GM12878 (cell line): ENCODE measurements around the gene KLHL35. TPM values are rescaled to one million over a fixed set of nuclear protein-coding genes. Genes with fewer than 3 reads are reported as not detected.

Source experiments
- ATAC-seq: fragments of 200-7000 bp; cut with Tn5 transposase; 3 replicates; pipeline ENCODE4 v1.9.1; 2020; ENCODE audit warnings: mild to moderate bottlenecking, moderate library complexity
- BruUV-seq: library from RNA; stranded (reverse); fragments of 400-500 nt; replicated peaks from 2 replicates; lab custom pipeline; 2021; lab: Mats Ljungman, UMichigan
- CTCF ChIA-PET: fragments of 300-600 bp; sonication (Branson Sonifier 250); formaldehyde crosslinking; extraction: SDS; loops from one replicate; lab custom pipeline; 2021; ENCODE audit warnings: inconsistent platforms; lab: Yijun Ruan, JAX
- POLR2A ChIA-PET: fragments of 350-600 bp; formaldehyde crosslinking; extraction: SDS; loops from one replicate; lab custom pipeline; 2021; ENCODE audit warnings: inconsistent platforms; lab: Charles Lee
- RAD21 ChIA-PET: fragments of 300-600 bp; sonication (Branson Sonifier 250); formaldehyde crosslinking; loops from one replicate; lab custom pipeline; 2023; ENCODE audit warnings: antibody characterized with exemption; ENCODE audit not compliant: unreplicated experiment; lab: Charles Lee
- SMC1A ChIA-PET: fragments of 300-600 bp; sonication (Branson Sonifier 250); formaldehyde crosslinking; loops from one replicate; lab custom pipeline; 2023; ENCODE audit not compliant: unreplicated experiment, uncharacterized antibody; lab: Charles Lee
- DNase-seq: peaks from one replicate; pipeline ENCODE4 v3.0.0-alpha.2; 2011; ENCODE audit warnings: low read depth, low spot score
- FAIRE-seq: peaks from 3 replicates; lab custom pipeline; 2011; peaks lifted over from hg19 to GRCh38; lab: Jason Lieb, UNC
- H2AFZ ChIP-seq: 2 replicates; pipeline ENCODE4 v1.6.0; 2011; ENCODE audit warnings: low read depth, low read length, control low read depth; ENCODE audit not compliant: control insufficient read depth
- H3K27ac ChIP-seq: 2 replicates; pipeline ENCODE4 v1.5.1; 2011; ENCODE audit warnings: control low read depth; ENCODE audit not compliant: control insufficient read depth, insufficient read depth
- H3K27me3 ChIP-seq, 2 experiments: replicated peaks in 1 of 2; 2 replicates each; pipeline versions ENCODE4 v1.6.0 to v1.6.1; 2011; ENCODE audit warnings: low read length in 1 of 2; ENCODE audit not compliant: control insufficient read depth in 2 of 2, insufficient read depth in 2 of 2
- H3K36me3 ChIP-seq, 2 experiments: 2 replicates each; pipeline ENCODE4 v1.5.1; 2011; ENCODE audit warnings: low read length in 1 of 2; ENCODE audit not compliant: control insufficient read depth in 2 of 2, insufficient read depth in 2 of 2
- H3K4me1 ChIP-seq: 2 replicates; pipeline ENCODE4 v1.6.1; 2011; ENCODE audit warnings: mild to moderate bottlenecking, low read length, moderate library complexity, mixed read lengths; ENCODE audit not compliant: control insufficient read depth, insufficient read depth
- H3K4me2 ChIP-seq: 2 replicates; pipeline ENCODE4 v1.6.0; 2011; ENCODE audit warnings: control low read depth; ENCODE audit not compliant: control insufficient read depth, insufficient read depth
- H3K4me3 ChIP-seq: fragments of 200-600 bp; sonication (generic); 2 replicates; pipeline ENCODE4 v1.5.1; 2016
- H3K79me2 ChIP-seq: 2 replicates; pipeline ENCODE4 v1.6.0; 2011; ENCODE audit warnings: low read length; ENCODE audit not compliant: control insufficient read depth, insufficient read depth
- H3K9ac ChIP-seq: 2 replicates; pipeline ENCODE4 v1.8.0; 2011; ENCODE audit warnings: low read length, control low read depth, mixed read lengths; ENCODE audit not compliant: control insufficient read depth, insufficient read depth
- H3K9me3 ChIP-seq: replicated peaks from 3 replicates; pipeline ENCODE4 v1.5.1; 2011; ENCODE audit warnings: mild to moderate bottlenecking, low read length; ENCODE audit not compliant: control insufficient read depth, insufficient read depth
- H4K20me1 ChIP-seq: 2 replicates; pipeline ENCODE4 v1.6.0; 2011; ENCODE audit not compliant: control insufficient read depth, insufficient read depth
- BCL11A ChIP-seq: IDR thresholded peaks from 2 replicates; pipeline ENCODE4 v1.6.1; 2011; ENCODE audit warnings: low read depth, low read length
- BHLHE40 ChIP-seq, 2 experiments: fragments of 450-650 bp in 1 of 2; IDR thresholded peaks; 2 replicates each; pipeline ENCODE4 v1.6.1; 2011 to 2017; ENCODE audit warnings: low read depth in 2 of 2, borderline replicate concordance in 1 of 2, improper control_type of control experiment in 1 of 2, low read length in 1 of 2, mild to moderate bottlenecking in 1 of 2
- CTCF ChIP-seq, 3 experiments: IDR thresholded peaks in 2 of 3; conservative IDR thresholded peaks in 1 of 3; 2 replicates each; pipeline ENCODE4 v1.5.1; 2011; ENCODE audit warnings: low read depth in 3 of 3, low read length in 3 of 3, mild to moderate bottlenecking in 3 of 3, control low read depth in 2 of 3, moderate library complexity in 2 of 3, inconsistent platforms in 1 of 3, mixed read lengths in 1 of 3; ENCODE audit not compliant: control insufficient read depth in 2 of 3, insufficient read depth in 1 of 3; ENCODE audit errors: extremely low read depth in 1 of 3
- HCFC1 ChIP-seq: fragments of 150-350 bp; IDR thresholded peaks from 2 replicates; pipeline ENCODE4 v1.6.1; 2014; ENCODE audit warnings: low read length
- HSF1 ChIP-seq: fragments of 150-350 bp; IDR thresholded peaks from 2 replicates; pipeline ENCODE4 v1.6.1; 2014; ENCODE audit warnings: mild to moderate bottlenecking, low read depth, low read length
- MYB ChIP-seq: fragments of 150-350 bp; IDR thresholded peaks from 2 replicates; pipeline ENCODE4 v1.6.1; 2014; ENCODE audit warnings: mild to moderate bottlenecking, low read depth, low read length, borderline replicate concordance
- PAX8 ChIP-seq: fragments of 450-650 bp; IDR thresholded peaks from 2 replicates; pipeline ENCODE4 v1.6.1; 2017; ENCODE audit warnings: mild to moderate bottlenecking, moderate library complexity
- PBX3 ChIP-seq: IDR thresholded peaks from 2 replicates; pipeline ENCODE4 v1.6.1; 2011; ENCODE audit warnings: mild to moderate bottlenecking, low read depth, low read length, moderate library complexity; ENCODE audit not compliant: insufficient replicate concordance
- POU2F2 ChIP-seq: IDR thresholded peaks from 3 replicates; pipeline ENCODE4 v1.6.1; 2011; ENCODE audit warnings: low read depth, mild to moderate bottlenecking, low read length, borderline replicate concordance
- RAD21 ChIP-seq: IDR thresholded peaks from 2 replicates; pipeline ENCODE4 v1.6.1; 2011; ENCODE audit warnings: mild to moderate bottlenecking, low read depth, low read length, moderate library complexity; ENCODE audit not compliant: insufficient read depth
- SMC3 ChIP-seq: IDR thresholded peaks from 2 replicates; pipeline ENCODE4 v1.6.1; 2011; ENCODE audit warnings: low read length, improper control_type of control experiment, borderline replicate concordance
- YY1 ChIP-seq: IDR thresholded peaks from 2 replicates; pipeline ENCODE4 v1.6.1; 2011; ENCODE audit warnings: low read depth, mild to moderate bottlenecking, low read length
- ZNF687 ChIP-seq: fragments of 450-650 bp; IDR thresholded peaks from 2 replicates; pipeline ENCODE4 v1.6.1; 2017; ENCODE audit warnings: mild to moderate bottlenecking, moderate library complexity
- WGBS: methylation state at CpG from one replicate; pipeline ENCODE4 v1.1.6; 2016; ENCODE audit warnings: low lambda C conversion rate; ENCODE audit not compliant: insufficient replicate concordance, insufficient coverage; ENCODE audit errors: missing lambda C conversion rate; 5-methylcytosine and 5-hydroxymethylcytosine counted together
- in situ Hi-C: fragments of 300-500 bp; cut with MboI; formaldehyde crosslinking; loops from 9 replicates; pipeline ENCODE4 v1.14.3; 2018; ENCODE audit warnings: mixed read lengths
- intact Hi-C: fragments of 100-400 bp; cut with micrococcal nuclease; formaldehyde crosslinking; loops from one replicate; pipeline ENCODE4 v1.14.2; 2022; ENCODE audit not compliant: unreplicated experiment
- polyA plus RNA-seq, 11 experiments: library from polyadenylated mRNA; depleted of rRNA in 4 of 11; unstranded in 6 of 11; stranded (reverse) in 5 of 11; fragments of >200 nt; fragmentation: Nextera tagmentation in 4 of 11; fragmentation: Illumina TruSeq in 1 of 11; extraction: Ambion mirVana in 4 of 11; extraction: Trizol in 1 of 11; gene quantifications; 1 replicate in 1 of 11; 2 replicates in 10 of 11; pipeline versions ENCODE4 v1.2.1 to v1.2.3, GENCODE V29; 2011 to 2016; ENCODE audit warnings: inconsistent platforms in 2 of 11, missing spikeins in 2 of 11, low read depth in 1 of 11
- total RNA-seq, 4 experiments: library from RNA; depleted of rRNA in 3 of 4; stranded (reverse); fragments of >200 nt in 3 of 4; fragmentation: Illumina TruSeq in 1 of 4; extraction: Trizol in 1 of 4; gene quantifications; 2 replicates each; pipeline versions ENCODE4 v1.2.1 to v1.2.3, GENCODE V29; 2013 to 2021

Gene KLHL35
- total and polyA plus RNA-seq, 10 of the 15 experiments (the other 5 are each of a cell fraction or from before 2014, with no cell fraction given), result 0.04 to 0.34 (median 0.13) TPM; not detected in 1

DNA sequence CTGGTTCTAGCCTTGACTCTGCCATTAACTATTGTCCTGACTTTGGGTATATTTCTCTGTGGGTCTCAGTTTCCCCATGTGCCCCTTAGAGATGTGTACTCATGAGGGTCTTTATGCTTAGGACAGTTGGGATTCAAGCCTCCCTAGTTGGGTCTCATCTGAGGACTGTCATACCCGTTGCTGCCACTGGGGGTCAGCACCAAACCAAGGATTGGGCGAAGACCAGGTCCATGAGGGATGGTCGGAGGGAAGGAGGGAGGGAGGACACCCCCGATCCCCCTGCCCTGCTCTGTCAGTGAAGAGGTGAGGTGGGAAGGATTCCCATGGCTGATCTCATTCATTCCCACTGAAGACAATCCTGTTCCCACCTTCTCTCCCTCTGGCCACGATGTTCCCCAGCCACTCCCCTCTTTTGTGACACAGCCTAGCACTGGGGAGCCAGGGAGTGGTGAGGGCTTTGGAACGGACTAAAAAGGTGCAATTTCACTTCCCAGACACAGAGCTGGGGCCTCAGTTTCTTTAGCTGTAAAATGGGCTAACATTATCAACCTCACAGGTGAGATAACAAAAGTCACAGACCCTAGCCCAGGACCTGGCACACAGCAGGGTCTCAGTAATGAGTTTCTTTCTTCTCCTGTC, 12.4 kb upstream of the KLHL35 start:
- ChIA-PET CTCF (interaction anchor here (0.7 to 9.1 kb wide), 18 partner anchors 10 to 170 kb away, joined by 3 to 288 read pairs (median 5); partner anchors contain the start of genes GDPD5 and KLHL35), RAD21 (interaction anchor here (0.7 to 4.1 kb wide), 9 partner anchors 38 to 93 kb away, joined by 3 to 53 read pairs (median 4); partner anchors contain the start of gene GDPD5), SMC1A (interaction anchor here (1.0 to 5.5 kb wide), 9 partner anchors 9 to 188 kb away, joined by 3 to 114 read pairs (median 5); no protein-coding TSS in a partner anchor), POLR2A (no interaction called here)
- Histone ChIP-seq H3K9ac (no peak overlapping the region), H3K36me3 (no peaks in the 10 kb centered on the region; a peak in 1 of 4 replicates), H3K27me3 (no peaks in the 10 kb centered on the region), H4K20me1 (no peaks in the 10 kb centered on the region; the same call in 1 of the 2 replicates), H3K79me2 (no peaks in the 10 kb centered on the region), H3K9me3 (no peaks in the 10 kb centered on the region), H2AFZ (no peak overlapping the region), H3K4me2 (no peak overlapping the region), H3K4me1 (no peaks in the 10 kb centered on the region), H3K4me3 (no peak overlapping the region), H3K27ac (no peak overlapping the region)
- in situ Hi-C loops (loop anchor here (5.0 kb wide), 1 partner anchor 87 kb away; no protein-coding TSS in a partner anchor), intact Hi-C loops (loop anchor here (1.0 to 10.0 kb wide), 3 partner anchors 57 to 259 kb away; no protein-coding TSS in a partner anchor)
- BruUV-seq, result no TSS peak
- 0% methylated on average over 5 of the region's 6 CpGs for WGBS
- FAIRE-seq (peak; percentile 94), ATAC-seq (peak; percentile 91), DNase-seq (peak; percentile 19)
- TF ChIP-seq HCFC1 (0 out of 2 replicates have a peak, but pooled peaks have one; percentile 15), POU2F2 (peak; percentile 46; the same call in 1 of the 3 replicates), HSF1 (no peak), PBX3 (no peak), BCL11A (no peak), SMC3 (peak; percentile 100), MYB (no peak), RAD21 (peak; percentile 100), CTCF (IDR thresholded peaks at IDR 0.05 in 2 of 3, conservative IDR thresholded peaks at IDR 0.05 in 1 of 3; ENCODE audit: control insufficient read depth in 2 of 3, extremely low read depth in 1 of 3, insufficient read depth in 1 of 3, low read depth in 3 of 3, low read length in 3 of 3) (peak; percentile 93 to 99 (median 97); a peak in 5 of 6 replicates), PAX8 (no peak), ZNF687 (no peak), YY1 (peak; percentile 49; the same call in 1 of the 2 replicates), BHLHE40 (IDR thresholded peaks at IDR 0.05; ENCODE audit: borderline replicate concordance in 1 of 2, low read depth in 2 of 2, low read length in 1 of 2) (0 out of 4 replicates have a peak, but pooled peaks of 1 of the 2 experiments have one; percentile 19)
